Activated T-helper 9 cell treated with anti-CD3 and anti-CD28 coated beads, Interleukin-2, amount 50 U/mL, for 16 hours (primary cell): ENCODE measurements around the gene RGP1.

Experiments used
- DNase-seq: peaks from one replicate; pipeline ENCODE4 v3.0.0-alpha.2; 2020; ENCODE audit warnings: low read depth

RGP1 gene

DNA sequence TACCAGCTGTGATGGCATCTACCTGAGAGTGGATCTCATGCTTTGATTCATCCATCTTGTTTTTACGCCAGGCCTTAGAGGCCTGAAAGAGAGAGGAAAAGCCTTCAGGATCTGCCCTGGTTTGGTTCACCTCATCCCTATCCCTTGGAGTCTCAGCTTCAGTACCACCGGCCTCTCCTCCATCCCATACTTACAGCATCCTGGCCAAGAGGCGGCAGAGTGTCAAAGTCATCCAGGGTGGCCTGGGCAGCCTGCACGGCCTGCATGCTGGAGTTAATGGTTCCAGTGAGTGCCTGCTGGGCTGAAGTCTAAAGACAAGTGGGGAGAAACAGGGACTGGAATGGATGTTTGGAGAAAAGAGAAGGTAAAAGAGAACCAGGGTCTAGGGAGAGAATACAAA, 29.5 kb upstream of the RGP1 start:
- DNase-seq: no peak

DNA sequence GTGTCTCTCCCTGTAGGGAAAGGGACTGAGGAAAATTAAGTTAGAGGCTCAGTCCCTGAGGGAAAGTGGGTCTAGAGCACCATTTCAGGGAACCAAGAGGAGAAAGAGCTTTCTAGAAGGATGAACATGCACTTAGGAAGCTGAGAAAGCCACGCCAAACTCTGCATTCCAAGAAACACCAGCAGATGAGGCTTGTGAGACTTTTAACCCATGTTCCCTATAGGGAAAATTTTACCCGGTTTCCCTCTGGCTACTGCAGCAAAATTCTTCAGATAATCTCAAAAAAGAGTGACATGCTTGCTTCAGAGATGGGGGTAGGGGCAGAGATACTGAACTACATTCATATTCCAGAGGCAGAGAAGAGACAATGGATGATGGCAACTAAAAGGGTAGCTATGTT, 25.7 kb upstream of the RGP1 start:
- DNase-seq: no peak

DNA sequence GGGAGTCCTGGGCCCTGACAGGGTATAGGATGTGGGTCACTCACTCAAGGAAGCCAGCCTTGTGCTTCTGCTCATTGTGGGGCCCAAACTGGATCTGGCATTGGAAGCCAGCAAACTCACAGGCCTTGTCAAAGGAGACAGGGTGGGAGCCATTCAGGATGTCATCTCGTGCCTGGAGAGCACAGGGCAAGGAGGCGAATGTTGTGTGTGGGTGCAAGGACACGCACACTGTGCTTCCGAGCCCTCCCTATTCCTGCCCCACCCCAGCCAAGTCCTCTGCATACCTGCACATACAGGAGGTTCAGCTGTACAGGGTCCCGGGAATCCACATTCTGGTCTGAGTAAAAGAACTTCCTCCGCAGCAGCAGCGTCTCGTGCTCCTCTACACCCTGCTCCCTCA, 25.2 kb upstream of the RGP1 start:
- no peak for DNase-seq

DNA sequence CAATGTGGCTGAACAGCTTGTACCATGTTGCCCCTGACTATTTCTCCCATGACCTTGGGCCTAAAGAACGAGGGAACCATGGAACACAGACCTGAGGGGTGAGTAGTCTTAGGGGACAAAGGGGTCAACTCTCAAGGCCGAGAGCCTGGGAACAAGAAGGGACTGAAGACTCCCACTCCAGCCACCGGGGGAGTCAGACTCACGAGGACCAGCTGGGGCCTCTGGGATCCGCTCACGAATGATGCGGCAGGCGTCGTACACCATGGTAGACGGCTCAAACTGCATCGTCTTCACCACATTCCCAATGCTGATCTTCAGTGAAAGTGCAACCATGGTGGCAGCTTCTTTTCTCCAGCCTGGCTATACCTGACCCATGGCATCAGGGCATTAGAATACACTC, 23.7 kb upstream of the RGP1 start:
- no peak for DNase-seq

DNA sequence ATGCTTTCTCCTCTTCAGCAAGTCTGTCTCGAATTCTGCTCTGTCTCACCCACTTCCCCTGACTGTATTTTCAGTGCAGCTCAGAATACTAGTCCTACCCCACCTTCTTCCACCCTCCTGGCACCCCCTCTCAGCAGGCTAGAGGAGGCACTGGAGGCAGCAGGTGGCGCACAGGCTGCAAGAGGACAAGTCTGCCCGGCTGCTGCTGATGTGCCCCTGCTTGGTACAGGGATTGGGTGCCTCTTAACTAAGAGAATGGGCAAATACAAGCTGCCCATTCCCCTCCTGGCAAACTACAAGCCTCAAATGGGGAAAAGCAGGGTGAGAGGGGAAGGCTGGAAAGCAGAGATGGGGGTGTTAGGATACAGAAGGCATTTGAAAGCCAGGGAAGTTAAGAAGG, 22.2 kb upstream of the RGP1 start:
- DNase-seq: no peak

DNA sequence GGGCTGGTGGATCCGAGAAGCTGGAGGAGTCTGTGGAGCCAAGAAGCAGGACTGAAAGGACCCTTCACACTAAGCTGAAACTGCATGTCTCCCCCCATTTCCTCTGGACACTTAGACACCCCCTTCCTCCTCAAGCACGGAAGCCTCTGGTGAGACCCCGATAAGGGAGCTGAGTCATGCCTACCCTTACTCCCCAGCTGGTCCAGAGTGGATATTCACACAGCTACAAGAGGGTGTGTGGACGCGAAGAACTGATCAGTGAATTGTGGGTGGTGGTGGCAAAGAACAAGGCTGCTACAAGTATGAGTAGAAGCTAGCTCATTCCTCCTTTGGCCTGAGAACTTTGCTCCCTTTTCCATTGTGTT, 21.4 kb upstream of the RGP1 start:
- DNase-seq: no peak

DNA sequence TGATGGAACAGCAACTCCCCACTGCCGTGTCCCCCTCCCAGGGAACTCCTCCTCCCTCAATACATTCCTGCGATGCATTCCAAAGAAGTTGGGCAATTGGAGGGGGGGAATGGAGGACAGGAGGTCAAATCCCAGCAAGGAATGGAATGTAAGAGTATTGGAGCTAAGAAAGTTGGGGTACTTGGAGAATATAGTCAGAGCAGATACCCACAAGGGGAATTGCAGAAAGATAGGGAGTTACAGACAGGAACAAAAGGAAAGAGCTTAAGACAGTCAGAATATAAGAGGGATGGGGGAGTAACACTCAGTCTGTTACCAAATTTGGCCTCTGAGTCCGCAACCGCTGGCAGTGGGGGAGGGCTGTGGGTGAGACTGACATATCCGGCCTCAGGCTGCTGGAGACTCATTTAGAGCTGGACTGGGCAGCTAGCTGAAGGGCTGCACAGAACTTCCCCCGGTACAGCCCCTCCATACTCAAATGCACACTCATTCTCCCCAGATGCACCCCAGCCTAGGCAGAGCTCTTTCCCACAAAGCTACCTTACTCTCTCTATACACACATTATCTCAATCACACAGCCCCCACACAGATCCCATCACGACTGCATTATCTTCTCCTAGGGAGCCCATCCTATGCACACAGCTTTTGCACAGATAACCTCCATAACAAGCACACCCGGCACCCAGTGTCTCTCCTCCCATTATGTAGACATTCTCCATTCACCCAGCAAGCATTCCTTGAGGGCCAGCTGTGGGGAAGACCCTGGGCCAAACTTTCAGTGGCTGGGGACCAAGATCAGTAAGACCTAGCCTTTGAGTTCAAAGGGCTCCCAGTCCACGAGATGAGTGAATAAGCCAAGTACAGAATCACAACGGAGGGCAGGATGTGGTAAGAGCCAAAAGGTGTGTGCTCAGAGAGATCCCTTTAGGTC, 20.8 kb upstream of the RGP1 start:
- DNase-seq: no peak

DNA sequence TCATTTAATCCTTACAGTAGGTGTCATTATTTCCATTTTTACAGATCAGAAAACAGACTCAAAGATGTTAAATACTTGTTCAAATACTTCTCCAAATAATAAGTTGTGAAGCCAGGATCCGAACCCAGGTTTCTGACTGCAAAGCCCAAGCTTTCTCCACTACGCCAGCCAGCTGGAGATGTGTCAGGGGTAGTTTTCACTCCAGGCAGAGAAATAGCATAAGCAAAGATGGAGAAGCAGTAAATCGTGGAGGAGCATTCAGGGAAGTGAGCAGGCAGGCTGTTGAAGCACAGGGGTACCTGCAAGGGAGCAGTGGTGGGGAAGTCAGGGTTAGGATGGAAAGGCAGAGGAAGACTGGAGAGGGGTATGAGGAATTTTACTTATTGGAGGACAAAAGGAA, 20.0 kb upstream of the RGP1 start:
- DNase-seq: no peak

DNA sequence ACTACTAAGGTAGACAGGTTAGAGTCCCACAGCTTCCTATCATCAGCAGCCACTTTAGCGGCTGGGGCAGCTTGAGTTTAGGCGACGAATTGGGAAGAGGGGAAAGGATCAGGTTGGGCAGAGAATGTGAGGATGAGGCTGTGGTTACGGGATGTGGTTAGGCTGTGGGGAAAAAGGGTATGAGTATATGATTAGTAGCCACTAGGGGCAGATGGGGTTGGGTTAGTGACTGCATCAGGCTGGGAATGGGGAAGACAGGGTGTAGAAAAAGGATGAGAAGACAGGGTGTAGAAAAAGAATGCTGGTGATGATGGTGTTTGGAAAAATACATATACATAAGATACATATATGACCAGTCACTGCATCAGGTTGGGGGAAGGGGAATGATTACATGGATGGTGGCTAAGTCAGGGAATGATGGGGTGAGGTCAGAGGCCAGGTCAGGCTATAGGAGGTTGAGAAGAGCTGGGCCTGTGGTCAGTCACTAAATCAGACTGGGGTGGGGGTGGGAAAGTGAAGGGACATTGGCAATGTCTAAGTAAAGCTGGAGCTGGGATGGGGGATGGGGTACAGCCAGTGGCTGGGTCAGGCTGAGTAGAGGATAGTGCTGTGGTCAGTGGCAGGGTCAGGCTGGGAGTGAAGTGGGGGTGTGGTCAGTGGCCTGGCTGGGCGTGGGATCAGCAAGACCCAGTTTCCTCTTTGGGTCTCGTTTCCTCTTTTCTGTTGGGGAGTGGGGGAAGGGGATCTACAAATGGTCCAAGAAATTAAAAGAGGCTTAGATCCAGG, 19.2 kb upstream of the RGP1 start:
- no peak for DNase-seq

DNA sequence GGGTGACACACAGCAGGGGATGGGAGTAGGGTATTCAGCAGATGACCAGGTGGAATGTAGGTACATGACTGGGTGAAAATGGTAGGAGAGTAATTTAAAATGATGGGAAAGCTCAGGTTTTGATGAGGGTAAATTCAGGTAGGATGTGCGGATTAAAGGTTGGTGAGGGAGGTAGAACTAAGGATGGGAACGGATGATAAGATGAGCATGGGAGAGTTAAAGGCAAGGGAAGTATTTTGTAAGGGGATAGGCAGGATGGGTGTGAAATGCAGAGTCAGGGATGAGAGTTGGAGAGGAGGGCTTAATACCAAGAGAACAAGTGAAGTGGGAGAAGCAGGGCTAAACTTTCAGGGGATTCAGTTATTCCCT, 18.6 kb upstream of the RGP1 start:
- DNase-seq: no peak

DNA sequence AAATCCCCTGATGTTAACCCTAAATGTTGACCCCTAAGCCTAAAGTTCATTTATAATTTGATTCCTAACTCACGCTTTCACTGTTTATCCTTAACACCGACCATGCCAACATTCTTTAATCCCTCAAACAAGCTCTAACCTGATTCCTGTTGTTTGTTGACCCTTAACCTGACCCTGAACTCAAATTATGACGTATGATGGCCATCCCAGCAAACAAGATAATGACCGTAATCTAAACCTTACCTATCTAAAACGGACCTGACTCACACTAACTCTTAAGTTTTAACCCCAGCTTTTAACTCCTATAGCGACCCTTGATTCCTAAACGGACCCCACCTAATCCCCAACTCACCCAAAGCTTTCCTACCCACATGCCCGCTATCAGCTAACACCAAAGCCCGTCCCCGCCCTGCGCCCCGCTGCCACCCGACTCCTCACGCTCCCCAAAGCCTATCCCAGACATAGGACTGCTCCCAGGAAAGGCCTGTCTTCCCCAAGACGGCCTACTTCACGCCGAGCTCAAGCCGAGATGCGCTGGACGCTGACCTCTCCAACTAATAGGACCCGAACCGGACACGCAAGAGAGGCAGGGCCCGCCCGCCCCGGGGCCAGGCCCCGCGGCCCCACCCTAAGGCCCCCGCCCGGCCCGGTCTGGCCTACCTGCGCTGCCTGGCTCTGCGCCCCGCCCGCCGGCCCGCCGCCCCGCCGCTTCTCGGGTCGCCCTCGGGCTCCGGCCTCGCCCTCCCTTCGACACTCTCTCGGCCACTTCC, 17.5 kb upstream of the RGP1 start:
- DNase-seq: peak; percentile 9

DNA sequence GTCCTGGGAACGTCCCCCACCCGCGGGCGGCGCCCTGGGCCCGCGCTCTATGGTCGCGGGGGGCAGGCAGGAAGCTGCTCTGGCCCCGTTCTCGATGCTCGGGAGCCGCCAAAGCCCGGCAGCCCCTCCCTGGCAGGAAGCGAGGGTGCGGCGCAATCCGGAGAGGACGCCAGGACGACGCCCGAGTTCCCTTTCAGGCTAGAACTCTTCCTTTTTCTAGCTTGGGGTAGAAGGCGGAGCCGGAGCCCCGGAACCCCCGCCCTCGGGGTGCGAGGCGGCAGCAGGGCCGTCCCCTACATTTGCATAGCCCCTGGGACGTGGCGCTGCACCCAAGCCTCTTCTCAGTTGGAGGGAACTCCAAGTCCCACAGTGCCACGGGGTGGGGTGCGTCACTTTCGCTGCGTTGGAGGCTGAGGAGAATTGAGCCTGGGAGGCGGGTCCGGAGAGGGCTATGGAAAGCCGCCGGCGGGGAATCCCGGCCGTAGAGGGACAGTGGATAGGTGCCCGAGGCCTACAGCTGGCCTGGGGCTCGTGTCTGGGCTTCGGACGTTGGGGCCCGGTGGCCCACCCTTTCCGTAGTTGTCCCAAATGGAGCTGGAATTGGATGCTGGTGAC, 16.8 kb upstream of the RGP1 start, which contains the start of the genes CREB3 and TLN1:
Gene CREB3, plus strand, starts transcription at position 482 of the 615 bp plus-strand sequence. Its CDS starts 107 bp downstream, at position 589.
Gene TLN1, minus strand, starts transcription at position 11 of the 615 bp plus-strand sequence. CDS start 6,501 bp downstream, outside the sequence.
- peak; percentile 95 for DNase-seq

DNA sequence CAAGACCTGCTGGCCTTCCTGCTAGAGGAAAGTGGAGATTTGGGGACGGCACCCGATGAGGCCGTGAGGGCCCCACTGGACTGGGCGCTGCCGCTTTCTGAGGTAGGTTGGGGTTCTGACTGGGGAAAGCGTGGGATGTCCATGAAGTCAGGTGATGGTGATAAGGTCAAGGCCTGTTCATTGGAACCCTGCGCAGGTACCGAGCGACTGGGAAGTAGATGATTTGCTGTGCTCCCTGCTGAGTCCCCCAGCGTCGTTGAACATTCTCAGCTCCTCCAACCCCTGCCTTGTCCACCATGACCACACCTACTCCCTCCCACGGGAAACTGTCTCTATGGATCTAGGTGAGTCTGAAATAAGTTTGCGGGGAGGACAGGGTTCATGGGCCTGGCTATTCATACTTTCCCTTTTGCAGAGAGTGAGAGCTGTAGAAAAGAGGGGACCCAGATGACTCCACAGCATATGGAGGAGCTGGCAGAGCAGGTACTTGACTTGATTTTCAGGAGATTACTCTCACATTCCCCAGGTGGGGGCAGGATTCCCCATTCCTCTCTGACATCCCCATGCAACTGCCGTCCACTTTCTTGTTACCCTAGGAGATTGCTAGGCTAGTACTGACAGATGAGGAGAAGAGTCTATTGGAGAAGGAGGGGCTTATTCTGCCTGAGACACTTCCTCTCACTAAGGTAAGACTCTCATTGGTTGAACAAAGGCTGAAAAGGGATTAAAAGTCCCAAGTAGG, 16.1 kb upstream of the RGP1 start:
- DNase-seq: no peak

DNA sequence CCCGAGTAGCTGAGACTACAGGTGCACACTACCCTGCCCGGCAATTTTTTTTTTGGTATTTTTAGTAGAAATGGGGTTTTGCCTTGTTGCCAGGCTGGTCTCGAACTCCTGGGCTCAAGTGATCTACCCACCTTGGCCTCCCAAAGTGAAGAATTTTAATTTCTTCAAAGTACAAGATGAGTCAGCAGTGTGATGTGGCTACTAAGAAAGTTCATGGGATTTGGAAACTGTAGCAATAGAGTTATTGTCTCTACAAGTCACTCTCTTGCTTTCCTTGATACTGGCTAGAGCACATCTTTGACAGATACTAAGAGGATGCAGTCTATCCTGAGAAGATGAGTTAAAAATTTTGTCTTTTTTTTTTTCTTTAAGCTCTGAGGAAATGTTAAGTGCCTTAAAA, 15.0 kb upstream of the RGP1 start:
- no peak for DNase-seq

DNA sequence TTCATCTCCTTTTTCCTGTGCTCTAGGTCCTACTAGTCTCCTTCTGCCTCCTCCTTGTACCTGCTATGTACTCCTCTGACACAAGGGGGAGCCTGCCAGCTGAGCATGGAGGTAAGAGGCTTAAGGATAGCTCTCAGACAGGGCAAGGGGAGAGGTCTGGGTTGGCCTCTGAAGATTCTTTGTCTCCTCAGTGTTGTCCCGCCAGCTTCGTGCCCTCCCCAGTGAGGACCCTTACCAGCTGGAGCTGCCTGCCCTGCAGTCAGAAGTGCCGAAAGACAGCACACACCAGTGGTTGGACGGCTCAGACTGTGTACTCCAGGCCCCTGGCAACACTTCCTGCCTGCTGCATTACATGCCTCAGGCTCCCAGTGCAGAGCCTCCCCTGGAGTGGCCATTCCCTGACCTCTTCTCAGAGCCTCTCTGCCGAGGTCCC, 12.9 kb upstream of the RGP1 start:
- DNase-seq: peak; percentile 39

DNA sequence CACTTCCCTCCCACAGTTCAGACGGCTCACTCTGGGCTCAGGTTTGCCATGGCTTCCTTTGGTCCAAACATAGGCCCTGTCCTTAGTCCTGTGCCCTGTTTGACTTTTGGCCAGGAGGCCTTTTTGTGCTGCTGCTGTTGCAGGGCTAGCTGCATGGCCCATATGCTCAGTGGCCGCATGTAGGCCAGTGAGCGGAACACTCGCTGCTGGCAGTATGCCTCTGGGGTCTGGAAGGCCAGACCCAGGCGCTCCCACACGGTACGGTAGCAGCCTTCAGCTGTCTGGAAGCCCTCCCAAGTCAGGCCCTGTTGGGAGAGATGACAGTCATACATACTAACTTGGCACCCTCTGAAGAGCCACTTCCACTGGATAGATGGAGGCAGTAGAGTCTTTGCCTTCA, 11.9 kb upstream of the RGP1 start:
- no peak for DNase-seq

DNA sequence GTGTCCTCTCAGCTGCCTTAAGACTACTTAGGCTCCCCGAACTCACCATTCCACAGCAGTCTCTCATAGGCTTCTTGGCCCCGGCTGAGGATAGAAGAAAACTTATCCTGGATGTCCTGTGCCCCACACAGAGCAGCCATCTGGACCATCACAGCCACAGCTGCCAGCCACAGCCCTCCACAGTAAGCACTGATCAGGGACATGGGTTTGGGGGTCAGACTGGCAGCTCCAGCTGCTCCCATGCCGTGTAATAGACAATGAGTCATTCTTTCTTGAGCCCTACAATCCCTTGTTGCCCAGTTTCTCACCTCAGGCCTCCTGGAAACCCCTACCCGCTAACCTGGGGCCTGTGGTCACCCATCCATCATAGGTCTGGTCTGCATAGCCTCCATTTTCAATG, 10.9 kb upstream of the RGP1 start:
- DNase-seq: no peak

DNA sequence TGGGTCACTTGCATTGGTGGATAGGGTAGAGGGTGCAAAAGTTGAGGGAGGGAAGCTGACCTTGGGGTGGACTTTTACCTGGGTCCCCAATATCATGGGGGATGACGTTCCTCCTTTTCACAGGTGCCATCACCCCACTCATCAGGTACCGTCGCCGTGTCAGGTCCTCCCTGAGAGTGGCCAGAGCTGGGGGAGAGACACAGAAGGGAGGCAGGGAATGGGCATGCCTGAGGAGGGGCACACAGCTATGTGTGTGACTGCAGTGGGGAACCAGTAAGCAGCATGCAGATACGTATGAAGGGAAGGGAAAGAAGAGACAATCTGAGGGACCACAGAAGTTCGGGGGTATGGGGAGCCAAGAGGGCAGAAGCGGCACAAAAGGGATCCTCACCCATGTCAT, 10.2 kb upstream of the RGP1 start:
- no peak for DNase-seq

DNA sequence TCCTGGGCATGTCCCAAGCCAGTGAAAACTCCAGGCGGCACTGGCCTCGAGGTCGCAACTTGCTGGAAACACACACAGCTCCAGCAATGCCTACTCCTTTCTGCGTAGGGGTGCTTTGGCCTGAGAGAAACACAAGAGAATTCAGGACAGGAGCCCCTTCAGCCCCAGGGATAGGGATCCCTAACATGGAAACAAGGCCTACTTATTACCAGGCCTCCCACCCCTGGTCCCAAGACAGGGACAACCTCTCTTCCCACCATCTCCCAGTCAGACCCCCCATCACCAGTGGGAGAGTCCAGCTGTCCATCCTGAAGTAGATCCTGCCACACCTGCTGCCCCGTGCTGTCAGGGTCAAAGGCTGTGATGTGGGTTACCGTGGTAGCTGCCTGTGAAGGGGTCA, 8.8 kb upstream of the RGP1 start:
- DNase-seq: no peak

DNA sequence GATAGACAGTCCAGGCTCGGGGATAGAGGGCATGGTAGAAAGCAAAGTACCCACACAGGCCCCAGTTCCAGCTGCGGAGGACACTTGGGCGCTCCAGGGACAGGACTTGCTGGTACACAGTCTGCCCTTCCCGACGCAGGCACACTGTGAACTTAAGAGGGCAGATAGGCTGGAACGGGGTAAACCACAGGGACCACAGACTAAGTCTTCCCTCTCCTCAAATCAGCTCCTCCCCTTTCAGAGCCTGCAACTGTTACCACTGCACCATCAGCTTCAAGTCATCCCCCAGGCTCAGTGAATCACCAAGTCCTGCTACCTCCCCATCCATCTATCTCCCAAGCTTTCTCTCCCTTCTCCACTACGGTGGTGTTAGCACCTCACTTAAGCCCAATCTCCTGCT, 7.3 kb upstream of the RGP1 start:
- no peak for DNase-seq

DNA sequence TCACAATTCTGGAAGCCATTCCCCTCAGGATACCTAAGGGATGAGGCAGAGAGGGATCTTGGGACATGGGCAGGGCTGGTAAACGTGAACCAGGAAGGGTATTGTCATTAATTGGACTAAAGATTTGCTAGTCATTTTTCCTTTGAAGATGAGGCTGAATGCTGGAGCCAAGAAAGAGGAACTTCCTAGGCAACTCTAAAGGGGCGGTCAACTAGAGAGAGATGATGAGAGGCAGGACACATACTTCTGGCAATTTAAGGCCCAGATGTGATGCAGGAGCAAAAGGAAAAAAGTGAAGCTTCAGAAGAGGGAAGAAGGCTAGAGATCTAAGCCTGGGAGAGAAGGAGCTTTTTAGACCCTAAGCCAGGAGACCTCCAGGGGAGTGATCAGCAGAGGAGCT, 5.6 kb upstream of the RGP1 start:
- no peak for DNase-seq
